ENCODE measurements around the gene NOVA1.

- TF ChIP-seq CTCF (IDR thresholded peaks at IDR 0.05) (no peak), CHD2 (IDR thresholded peaks at IDR 0.05; ENCODE audit: low read length, partially characterized antibody) (no peak), POLR2A (IDR thresholded peaks at IDR 0.05; ENCODE audit: low read length) (no peak), JUN (IDR thresholded peaks at IDR 0.05) (no peak), NFE2L2 (conservative IDR thresholded peaks at IDR 0.05; ENCODE audit: low read length) (no peak), HMGXB4 (CRISPR knock-in tag; IDR thresholded peaks at IDR 0.05; ENCODE audit: borderline replicate concordance) (no peak), MAZ (IDR thresholded peaks at IDR 0.05; ENCODE audit: borderline replicate concordance, low read depth, low read length) (no peak)
Measured at GRCh38 chr14:26531894-26532293, 65.9 kb downstream of the NOVA1 start.
